8988T (cell line): ENCODE measurements around the gene POU2F3.
"Not testable (repeated sequence)": the region's sequence is repeated elsewhere in the genome, so short reads cannot be mapped to it uniquely, and the experiment has no call there.

Experiments used
- DNase-seq: peaks from one replicate; pipeline ENCODE4 v3.0.0; 2011

POU2F3 gene

GRCh38 chr11:120254788-120255518, 15.0 kb downstream of the POU2F3 start:
- no peak for DNase-seq

DNA sequence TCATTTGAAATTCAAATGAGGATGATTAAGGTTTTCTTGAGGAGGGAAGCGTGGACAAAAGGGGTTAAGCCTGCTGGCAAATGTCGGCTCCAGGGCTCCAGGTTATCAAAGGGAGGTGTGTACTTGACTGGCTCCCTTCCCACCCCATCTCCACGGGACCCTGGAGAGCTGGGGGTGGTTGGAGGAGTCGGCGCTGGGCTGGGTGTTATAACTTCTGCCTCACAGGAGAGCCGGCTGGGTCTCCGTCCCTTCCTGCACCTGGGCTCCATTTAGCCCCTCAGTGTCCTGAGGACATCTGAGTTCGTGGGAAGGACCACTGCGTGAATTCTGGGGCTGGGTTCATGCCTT, 15.6 kb downstream of the POU2F3 start:
- DNase-seq = no peak

DNA sequence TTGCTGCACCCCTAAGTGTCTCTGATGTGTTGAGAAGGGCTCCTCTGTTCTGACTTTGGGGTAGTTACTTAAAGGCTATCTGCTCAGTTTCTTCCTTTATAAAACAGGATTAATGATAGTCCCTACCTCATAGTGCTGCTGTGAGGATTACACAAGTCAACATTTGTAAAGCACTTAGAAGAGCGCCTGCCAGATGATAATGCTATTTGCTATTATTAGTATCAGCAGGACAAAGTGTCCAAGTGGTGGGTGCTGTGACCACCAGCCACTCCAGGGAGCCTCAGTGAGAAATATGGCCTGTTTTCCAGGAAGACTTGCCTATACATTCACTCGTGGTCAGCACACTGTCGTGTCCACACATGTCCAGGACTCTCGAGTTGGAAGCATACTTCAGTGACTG, 16.2 kb downstream of the POU2F3 start:
- no peak for DNase-seq

GRCh38 chr11:120256779-120257178, 16.8 kb downstream of the POU2F3 start:
- no peak for DNase-seq

DNA sequence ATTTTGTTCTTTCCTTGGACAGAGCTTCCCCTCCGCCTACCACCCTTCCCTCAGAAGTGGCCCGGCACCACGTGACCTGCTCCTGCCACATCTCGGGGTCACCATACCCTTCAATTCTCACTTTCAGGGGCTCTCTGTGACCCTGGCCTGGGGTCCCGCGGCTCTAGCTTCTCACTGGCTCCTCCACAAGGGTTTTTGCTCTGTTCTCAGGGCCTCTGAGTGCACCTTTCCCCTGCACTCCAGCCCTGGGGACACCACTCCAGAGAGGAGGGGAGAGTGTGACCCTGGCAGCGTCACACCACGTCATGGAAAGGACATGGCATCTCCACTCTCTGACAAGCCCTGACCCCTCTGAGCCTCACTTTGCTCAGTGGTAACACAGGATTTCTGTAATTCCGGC, 17.4 kb downstream of the POU2F3 start:
- no peak for DNase-seq

DNA sequence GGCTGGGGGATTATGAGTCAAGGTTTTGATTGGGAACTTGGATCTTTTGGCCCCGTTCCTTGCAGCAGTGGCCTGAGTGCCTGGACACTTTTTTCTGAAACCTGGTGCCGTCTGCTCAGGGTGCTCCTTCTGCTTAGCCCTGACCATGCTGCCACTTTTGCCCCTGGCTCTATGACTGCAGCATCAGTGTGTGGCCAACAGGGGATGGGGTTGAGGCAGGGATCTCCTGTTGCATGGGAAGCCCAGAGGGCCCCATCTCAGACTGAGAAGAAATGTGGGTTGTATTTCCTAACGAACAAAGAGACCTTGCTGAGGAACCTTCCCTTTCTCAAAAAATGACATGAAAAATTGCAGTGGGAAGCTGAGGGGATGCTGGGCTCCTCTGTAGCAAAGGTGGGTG, 18.7 kb downstream of the POU2F3 start:
- no peak for DNase-seq

DNA sequence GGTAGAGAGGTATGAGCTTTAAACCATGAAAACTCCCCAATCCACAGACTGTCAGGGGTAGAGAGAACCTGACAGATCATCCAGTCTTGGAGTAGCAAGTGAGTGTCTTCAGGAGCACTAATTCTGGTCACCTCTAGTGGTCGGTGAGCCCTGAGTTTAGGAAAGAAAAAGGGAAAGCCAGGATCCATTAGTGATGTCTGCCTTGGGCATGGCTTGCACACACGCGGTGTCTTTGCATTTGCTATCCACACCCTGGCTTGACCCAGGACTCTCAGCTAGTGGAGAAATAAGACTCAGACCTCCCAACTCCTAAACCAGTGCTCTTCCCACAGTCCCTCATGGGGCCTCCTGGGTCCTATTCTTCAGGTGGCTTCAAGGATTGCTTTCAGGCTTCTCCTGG, 19.3 kb downstream of the POU2F3 start:
- DNase-seq = no peak

DNA sequence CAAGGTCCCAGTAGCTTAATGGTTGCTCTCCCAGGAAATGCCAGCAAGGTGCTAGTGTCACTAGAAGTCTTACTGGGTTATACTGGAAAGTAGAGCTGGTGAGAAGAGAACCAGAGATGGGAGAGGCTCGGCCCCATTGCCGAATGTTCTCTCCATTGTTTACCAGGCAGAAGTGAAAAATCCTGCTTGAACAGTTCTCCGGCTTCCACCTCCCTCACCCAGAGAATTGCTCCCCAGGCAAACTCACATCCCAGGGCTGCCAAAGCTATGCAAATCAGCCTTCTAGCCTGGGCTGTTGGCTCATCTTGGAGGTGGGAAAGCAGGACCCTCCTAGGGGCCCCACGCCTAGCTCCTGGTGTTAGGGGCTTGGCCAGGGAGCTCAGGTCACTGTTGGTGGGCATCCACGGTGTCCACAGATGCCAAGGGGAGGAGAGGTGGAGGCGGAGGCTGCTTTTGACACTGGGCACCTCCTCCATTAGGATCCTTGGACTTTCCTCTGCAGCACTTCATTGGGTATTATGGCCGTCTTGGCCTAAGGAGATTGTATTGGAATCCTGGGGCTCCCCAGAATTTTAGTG, 20.1 kb downstream of the POU2F3 start:
- DNase-seq = no peak

GRCh38 chr11:120260616-120261015, 20.7 kb downstream of the POU2F3 start:
- no peak for DNase-seq

- no peak for DNase-seq
Measured at GRCh38 chr11:120261321-120261720, 21.4 kb downstream of the POU2F3 start.

GRCh38 chr11:120261931-120262330, 22.0 kb downstream of the POU2F3 start:
- DNase-seq = no peak

GRCh38 chr11:120267319-120267718, 27.4 kb downstream of the POU2F3 start:
- no peak for DNase-seq

GRCh38 chr11:120268686-120269085, 28.7 kb downstream of the POU2F3 start:
- no peak for DNase-seq

GRCh38 chr11:120270386-120270785, 30.4 kb downstream of the POU2F3 start:
- no peak for DNase-seq

DNA sequence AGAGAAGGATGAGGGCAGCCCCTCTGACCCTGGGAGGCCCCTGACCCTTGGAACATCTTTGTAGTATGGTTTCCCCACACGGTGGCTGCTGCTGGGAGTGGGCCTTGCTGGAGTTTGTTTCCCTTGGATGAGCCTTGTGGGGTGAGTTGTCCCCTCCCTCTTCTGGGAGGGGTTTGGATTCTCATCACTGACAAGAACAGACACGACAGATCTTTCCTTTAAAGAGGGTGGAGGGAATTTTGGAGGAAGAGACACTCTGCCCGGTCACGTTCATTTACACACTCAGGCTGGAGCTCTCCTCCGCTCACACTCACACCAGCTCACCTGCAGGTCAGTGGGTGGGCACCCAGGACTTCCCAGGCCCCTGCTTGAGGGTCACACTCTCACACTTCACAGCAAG, 31.7 kb downstream of the POU2F3 start:
- no peak for DNase-seq

GRCh38 chr11:120272303-120272702, 32.4 kb downstream of the POU2F3 start:
- DNase-seq = peak; percentile 78

DNA sequence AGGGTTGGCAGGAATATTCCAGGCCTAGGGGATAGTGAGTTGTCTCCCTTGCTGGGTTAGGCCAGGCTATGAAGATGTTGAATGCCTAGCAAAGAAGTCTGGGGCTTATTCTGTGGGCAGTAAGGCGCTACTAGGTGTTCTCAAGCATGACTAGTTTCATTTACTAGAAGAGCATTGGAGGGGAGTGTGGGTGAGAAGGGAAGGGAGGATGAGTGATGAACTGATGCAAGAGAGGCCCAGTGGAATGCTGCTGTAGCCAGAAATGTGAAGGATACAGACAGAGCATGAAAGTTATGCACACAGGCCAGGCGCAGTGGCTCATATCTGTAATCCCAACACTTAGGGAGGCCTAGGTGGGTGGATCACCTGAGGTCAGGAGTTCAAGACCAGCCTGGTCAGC, 33.5 kb downstream of the POU2F3 start:
- no peak for DNase-seq

DNA sequence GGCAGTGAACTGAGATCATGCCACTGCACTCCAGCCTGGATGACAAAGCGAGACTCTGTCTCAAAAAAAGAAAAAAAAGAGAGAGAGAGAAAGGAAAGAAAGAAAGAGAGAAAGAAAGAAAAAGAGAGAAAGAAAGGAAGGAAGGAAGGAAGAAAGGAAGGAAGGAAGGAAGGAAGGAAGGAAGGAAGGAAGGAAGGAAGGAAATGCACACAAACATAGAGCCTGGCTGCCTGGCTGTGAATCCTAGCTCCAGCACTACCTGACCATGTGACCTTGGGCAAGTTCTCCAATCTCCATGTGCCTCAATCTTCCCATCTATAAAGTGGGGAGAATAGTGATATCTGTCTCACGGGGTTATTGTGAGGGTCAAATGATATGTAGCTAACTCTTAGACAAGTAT, 34.0 kb downstream of the POU2F3 start:
- DNase-seq = not testable (repeated sequence)

GRCh38 chr11:120279502-120279901, 39.6 kb downstream of the POU2F3 start:
- no peak for DNase-seq

DNA sequence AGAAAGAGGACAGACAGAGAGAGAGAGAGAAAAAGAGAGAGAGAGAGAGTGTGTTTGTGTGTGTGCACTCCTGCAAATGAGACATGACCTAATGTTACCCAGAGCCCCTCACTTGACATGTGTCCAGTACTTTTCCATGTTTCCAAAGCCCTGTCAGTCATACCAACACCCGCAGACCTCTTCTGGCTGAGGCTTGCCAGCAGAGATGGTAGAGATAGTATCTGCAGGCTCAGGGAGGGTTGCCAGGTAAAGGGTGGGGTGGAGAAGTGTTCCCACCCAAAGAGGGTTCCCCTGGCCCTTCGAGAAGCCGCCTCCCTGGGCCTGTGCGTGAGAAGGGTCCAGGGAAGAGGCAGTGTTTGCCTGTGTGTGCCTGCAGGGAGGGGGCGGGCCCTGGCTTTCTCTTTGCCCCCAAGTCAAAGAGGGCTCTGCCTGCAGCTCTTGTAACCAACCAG, 40.7 kb downstream of the POU2F3 start:
- DNase-seq = no peak

DNA sequence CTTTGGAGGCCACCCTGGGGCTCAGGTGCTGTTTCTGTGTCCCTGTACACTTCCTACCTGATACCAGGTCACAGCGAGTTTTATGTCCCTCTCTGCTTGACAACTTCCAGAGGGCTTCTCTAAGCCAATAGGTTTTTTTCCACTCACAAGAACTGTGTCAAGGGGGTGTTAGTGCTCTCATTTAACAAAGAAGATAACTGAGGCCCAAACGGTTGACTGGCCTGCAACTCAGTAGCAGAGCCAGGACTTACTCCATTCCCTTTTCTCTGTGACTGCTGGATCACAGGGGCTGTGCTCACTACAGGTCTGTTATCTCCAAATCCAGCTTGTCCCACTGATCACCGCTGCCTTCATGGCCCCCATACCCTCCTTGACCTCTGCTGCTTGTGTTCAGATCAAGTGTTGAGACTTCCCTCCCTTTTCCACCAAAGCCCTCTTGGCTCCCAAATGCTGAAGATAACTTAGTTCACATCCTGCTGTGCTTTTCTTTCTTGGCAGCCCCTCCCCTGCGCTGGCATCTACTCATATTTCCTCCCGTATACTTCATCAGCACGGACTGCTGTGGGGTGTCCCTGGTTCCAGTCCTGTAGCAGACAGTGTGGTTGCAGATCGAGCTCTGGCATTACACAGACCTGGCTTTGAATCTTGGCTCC, 41.3 kb downstream of the POU2F3 start:
- no peak for DNase-seq

DNA sequence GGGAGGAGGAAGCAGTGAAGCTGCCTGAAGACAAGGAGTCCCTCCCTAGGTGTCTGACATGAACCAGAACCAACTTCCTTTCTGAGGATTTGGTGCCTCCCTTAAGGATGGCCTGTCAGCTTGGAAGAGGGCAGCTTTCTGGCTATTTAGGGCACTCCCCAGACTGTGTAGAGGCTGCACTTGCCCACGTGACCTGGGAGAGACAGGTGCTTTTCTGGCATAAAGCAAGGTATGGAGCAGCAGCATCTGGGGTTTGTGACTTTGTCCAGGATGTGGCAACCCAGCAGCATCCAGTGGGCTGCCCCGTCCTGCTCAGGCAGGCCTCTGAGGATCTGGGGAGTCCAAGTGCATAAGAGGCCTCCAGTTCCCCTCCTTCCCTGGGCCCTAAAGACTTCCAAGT, 43.2 kb downstream of the POU2F3 start:
- no peak for DNase-seq

DNA sequence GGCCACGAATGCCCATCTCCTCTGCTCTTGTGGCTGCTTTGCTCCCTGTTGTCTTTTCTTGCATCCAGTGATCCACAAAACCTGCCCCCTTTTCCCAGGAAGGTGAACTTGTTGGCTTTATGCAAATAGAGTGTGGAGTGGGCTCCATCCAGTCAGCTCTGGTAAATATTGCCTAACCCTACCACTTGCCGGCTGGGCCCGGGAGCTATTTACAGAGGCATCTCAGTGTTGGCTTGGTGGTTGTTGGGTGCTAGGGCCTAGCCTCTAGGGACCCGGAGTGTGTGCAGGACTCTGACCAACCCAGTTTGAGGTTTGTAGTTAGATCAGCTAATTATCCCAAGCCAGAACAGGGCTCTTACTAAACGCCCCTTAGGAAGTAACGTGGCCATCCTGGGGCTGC, 44.3 kb downstream of the POU2F3 start:
- DNase-seq = no peak

DNA sequence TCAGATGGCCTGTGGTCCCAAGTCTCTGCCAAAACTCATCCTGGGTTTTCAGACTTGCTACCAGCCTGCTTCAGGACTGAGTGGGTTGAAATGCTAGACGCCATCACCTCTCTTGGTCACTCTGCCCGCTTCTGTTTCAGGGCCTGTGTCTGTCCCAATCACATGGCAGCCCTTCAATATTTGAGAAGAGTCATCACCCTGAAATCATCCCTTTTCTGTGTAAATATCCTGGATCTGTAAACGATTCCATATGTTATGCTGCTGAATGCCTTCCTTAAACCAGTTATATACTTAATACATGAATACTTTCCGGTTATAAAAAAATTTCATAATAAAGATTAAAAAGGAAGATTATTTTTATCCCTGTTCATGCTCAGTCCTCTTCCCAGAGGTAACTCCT, 45.3 kb downstream of the POU2F3 start:
- DNase-seq = no peak

DNA sequence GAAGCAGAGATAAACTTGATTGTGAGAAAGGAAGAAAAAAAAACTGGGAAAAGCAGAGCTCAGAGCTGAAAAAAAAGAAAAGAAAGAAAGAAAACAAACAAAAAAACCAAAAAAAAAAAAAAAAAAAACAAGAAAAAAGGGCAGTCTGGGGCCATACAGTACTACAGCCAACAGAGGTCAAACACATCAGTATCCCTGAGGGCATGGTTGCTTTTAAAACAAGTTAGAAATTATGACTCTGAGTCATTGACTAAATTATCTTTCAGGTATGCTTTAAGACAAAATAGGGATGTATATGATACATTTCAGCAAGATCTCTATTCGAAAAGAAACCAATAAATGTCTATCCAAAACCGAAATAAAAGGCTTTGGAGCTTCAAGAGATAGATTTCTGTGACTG, 48.1 kb downstream of the POU2F3 start:
- no peak for DNase-seq
